GM18498 (cell line): ENCODE results near the gene PIEZO2.
"Not testable (repeated sequence)": the region's sequence is repeated elsewhere in the genome, so short reads cannot be mapped to it uniquely, and the experiment has no call there.

Experiments used
- ATAC-seq: cut with Tn5 transposase; IDR thresholded peaks from one replicate; pipeline ENCODE4 v1.9.1; 2021; ENCODE audit warnings: mild to moderate bottlenecking, moderate library complexity; ENCODE audit not compliant: unreplicated experiment

The PIEZO2 gene

DNA sequence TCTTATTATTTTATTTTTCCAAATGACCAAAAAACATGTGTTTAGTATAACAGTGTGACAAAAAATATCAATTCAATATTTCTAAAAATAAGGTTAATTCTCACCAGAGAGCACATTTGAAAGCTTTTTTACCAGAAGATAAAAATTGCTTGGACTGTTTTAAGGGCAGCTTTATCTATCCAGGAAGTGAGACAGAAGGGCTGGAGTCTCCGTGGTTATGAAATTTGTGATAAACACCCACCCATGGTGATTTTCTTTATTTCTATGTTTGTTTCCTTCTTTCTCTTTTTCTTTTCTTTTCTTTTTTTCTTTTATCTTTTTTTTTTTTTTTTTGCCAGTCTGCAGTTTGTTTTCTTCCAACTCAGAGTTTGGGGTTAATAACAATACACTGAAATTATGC lies 298.5 kb downstream of the PIEZO2 start:
- no peak for ATAC-seq

DNA sequence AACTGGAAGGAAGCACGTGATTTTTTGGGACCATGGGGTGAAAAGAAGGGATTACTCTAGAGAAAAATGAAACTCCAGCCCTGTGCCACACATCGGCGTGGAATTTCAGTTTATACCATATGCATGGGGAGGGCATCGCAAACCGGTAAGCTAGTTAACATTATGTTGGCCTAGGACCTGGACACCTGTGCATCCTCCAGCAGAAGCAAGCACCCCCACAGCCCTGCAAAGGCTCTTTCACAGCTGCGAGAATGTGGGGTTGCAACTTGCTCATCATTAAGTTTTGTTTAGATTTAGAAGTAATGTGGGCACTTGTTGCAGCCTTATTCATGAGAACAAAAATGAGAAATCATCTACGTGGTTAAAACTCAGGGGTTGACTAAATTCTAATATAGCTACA lies 299.2 kb downstream of the PIEZO2 start:
- ATAC-seq: no peak

DNA sequence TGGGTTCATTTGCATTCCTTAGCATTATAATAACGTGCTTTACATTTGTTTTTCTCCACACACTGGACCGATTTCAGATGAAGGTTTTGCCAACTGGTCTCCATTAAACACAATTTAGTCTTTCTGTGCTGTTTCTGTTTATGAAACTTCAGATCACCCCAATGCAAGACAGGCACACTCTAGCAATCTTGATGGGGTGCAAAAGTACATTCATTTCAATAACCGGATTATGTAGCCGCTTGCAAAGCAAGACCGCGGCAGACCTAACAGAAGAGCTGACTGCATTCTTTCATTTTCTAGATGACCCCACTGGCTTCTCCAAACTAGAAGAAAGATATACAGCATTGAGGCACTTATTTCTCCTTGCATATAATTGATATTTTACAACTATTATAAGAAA lies 301.5 kb downstream of the PIEZO2 start:
- no peak for ATAC-seq

DNA sequence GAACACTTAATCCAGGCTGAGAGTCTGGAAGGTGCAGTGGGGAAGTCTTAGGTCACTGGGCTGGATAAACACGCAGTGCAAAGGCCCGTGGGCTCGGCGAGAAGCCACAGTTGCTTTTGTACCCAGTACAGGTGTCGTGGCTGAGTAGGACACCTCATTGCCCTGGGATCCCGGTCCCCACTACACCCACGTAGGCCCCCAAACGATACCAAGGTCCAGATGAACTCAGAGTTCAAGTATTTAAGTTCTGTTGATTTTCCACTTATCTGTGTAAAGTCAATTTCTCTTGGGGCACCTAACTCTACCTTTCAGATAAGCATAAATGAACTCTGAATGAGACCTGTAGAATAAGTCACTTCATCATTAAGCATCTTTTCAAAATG lies 302.0 kb downstream of the PIEZO2 start:
- no peak for ATAC-seq

DNA sequence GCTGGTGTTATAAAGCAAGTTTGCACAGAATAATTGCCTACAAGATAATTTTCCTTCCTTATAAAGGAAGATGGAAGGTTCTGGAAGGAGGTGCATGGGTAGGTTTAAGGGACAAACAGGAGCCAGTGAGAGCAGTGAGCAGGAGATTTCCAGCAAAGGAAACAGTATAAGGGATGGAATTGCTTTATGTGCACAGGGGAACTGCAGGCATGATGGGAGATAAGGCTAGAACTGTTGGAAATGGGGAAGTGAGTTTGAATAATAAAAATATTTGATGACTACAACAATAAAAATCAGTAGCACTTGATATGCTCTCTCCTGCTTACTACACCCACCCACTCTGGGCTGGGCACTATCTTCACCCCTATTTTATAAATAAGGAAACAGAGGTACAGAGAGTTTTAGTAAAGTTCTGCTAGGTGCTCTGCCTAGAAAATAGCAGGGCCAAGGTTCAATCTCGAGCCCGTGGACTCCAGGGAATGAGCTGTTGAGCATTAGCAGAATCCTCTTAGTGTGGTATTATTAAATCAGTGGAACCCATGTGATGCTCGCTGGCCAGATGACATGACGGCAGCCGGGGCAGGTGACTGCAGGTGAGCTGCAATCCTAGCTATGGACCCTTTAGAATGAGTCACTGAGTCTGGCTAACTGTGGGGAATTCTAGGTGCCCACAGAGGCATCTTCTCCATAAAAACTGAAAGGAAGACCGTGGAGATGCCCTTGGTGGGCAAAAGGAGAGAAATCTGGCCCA lies 302.5 kb downstream of the PIEZO2 start:
- ATAC-seq: no peak

DNA sequence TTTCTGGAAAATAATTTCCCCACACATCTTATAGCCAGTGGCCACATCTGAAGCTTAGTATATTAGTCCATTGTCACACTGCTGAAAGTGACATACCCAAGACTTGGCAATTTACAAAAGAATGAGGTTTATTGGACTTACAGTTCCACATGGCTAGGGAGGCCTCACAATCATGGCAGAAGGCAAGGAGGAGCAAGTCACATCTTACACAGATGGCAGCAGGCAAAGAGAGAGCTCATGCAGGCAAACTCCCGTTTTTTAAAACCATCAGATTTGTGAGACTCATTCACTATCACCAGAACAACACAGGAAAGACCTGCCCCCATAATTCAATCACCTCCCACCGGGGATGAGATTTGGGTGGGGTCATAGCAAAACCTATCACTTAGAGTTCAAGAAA lies 303.3 kb downstream of the PIEZO2 start:
- not testable (repeated sequence) for ATAC-seq

DNA sequence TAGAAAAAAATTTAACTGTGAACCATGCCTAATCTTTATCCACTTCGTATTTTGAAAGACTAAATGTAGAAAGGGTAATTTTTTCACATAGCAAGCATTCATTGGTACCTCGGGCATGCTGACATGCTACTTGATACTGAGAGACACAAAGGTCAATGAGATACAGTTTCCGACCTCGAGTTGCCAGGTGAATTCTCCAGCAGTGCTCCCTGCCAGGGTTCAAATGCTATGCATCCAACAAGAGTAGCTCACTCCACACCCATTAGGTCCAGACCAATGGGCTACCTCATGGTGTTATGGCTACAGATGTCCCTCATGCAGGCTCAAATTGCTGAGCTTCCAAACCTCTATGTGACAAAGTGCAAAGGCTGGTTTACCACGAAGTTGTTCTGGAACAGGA lies 305.8 kb downstream of the PIEZO2 start:
- ATAC-seq: no peak

GRCh38 chr18:10842861-10843260 lies 306.5 kb downstream of the PIEZO2 start:
- no peak for ATAC-seq

DNA sequence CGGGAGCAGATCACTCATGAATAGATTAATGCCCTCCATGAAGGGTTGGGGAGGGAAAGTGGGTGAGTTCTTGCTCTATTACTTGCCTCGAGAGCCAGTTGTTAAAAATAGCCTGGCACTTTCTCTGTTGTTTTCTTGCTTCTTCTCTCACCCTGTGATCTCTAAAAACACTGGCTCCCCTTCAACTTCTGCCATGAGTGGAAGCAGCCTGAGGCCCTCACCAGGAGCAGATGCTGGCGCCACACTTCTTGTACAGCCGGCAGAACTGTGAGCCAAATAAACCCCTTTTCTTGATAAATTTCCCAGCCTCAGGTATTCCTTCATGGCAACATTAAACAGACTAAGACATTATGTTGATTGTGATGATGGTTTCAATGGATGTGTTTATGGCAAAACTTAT lies 307.0 kb downstream of the PIEZO2 start:
- ATAC-seq: no peak

- ATAC-seq: no peak
Measured at GRCh38 chr18:10841203-10841602, 308.2 kb downstream of the PIEZO2 start.

DNA sequence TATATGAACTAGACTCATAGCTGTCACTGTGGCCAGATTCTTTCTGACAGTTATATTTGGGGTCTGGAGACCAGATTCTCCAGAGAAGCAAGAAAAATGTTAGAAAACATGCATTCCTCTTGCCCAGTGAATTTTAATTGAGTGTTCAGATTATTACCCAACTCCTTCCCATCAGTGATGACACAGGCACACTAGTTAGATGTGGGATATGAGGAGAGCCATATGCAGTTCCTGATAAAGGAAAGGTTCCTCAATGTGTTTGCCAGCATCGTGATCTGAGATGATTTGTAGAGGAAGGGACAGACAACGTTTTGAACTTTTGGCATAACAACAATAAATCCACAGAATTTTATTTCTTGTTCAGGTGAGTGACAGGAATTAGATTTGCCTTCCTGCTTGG lies 308.6 kb downstream of the PIEZO2 start:
- no peak for ATAC-seq

DNA sequence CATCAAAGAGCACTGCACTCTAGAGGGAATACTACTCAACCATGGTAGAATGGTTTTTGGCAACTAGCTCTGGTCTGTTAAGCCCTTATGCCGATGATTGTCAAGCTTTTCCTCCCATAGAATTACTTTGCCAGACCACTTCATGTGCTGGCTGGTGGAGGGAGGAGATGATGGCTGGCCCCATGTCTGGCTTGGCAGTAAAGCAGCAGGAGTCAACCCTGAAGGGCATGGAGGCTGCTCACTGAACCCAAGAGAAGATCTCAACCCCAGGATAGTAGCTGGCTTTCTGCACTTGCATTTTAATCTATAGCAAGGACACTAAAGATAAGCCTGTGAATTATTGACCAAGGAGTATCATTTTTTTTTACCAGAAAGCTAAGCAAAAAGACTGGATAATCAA lies 309.9 kb downstream of the PIEZO2 start:
- ATAC-seq: no peak

DNA sequence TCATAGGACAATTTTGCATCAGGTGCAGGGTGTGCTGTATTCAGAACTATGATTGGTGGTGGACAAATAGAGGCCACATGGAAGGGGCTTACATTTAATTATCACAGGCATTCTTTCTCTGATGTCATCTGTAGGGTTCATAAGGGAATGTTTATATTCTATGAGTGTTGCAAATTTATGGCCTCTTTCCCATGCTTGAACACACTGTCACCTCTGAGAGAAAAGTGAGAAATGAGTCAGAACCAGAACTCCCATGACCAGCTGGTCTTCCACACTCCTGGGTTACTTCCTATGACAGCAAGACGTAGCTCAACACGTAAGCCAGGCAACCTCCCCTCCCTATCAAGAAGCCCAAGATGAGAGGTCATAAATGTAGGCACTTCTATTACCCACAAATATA lies 310.8 kb downstream of the PIEZO2 start:
- ATAC-seq: peak; percentile 56

DNA sequence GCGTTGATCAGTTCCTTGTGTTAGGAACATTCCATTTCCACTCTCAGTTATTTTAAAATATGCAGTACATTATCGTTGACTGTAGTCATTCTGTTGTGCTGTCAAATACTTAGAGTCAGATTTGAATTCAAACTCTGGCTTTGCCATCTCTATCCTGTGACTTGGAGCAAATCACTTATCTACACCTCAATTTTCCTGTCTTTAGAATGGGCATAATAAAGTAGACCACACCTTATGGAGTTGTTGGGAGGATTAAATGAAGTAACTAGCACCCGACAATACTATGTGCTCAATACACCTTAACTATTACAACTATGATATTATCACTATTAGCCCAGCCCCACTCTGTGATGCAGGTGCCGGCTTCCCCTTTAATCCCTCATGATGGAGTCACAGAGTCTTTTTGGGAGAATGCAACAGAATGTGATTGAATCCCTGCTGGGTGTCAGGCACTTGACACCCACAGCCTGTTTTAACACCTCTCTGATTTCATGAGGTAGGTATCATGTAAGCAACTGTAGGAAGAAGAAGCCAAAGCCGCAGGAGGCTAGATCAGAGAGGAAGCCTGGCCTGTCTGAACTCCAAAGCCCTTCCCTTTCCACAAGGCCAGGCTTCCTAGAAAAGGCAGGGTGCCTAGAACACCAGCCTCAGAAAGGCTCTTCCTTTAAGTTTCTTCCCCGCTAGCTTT lies 315.1 kb downstream of the PIEZO2 start:
- ATAC-seq: no peak

GRCh38 chr18:10833656-10834055 lies 315.7 kb downstream of the PIEZO2 start:
- no peak for ATAC-seq

DNA sequence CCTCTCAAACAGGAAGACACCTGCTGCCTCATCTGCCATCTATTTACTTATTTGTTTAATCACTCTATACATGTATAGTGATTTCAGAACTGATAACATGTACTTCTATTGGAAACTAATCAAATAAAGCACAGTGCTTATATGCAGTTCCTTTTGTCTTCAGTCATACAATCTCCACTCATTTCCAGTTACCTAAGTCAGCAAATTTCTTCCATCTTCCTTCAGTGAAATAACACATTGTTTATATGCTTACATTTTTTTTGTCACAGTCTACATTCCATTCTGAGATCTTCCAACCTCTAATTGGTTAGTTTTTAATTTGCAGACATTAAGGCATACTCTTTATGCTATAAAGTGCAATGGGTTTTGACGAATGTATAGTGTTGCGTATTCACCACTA lies 323.0 kb downstream of the PIEZO2 start:
- ATAC-seq: no peak

- ATAC-seq: no peak
Measured at GRCh38 chr18:10822456-10822855, 326.9 kb downstream of the PIEZO2 start.

DNA sequence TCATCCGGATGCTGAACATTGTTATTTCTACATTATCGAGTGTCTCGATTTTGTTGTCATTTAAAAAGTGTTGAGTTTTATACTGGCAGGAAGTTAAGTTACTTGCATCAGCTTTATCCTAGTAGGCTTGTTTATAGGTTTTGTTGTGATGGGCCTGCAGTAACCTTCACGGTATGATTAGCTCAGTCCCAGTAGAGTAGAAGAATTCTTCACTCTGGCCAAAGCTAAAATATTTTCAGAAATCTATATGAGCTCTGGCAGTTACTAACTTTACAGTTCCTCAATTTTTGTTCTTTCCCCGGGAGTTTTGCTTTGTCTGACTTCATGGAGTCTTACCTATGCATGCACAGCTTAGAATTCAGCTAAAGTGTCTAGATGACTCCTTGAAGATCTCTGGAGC lies 328.7 kb downstream of the PIEZO2 start:
- ATAC-seq: no peak

DNA sequence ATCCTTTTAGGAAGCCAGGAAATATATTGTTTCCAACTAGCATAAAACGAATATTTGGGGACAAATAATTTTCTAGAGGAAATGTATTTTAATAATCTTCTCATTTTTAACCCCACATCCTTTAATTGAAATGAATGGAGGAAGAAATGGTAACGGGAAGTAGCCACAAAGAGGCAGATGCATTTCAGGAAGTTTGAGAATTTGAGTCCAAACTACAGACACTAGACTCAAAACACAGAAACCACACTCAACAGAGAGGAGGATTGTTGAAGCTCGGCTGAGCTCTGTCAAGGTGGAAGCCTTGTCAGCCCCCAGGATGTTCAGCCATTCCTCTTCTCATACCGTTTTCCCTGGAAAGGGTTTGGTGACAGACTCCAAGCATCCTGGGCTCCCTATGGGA lies 335.0 kb downstream of the PIEZO2 start:
- no peak for ATAC-seq

DNA sequence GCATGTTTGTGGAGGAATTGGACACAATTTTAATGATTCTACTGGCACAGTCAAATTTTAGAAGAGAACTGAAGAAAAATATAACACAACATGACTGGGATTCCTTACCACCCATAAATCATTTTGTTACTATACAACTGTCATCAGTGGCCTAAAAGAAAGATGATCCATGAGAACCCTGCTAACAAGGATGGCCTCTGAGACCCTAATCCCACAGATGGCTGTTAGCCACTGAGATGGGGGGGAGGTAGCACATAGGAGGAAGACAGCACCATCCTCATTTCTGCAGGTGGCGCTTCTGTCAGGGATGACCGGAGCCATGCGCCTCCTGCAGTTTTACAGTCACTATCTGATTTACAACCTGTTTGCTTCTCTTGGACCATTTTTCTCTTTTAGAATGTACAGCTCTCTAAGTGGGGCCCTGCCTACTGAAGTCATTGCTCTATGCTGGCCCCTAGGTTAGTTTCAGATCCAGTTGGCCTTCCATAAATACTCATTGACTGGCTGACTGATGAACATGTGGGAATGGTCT lies 343.7 kb downstream of the PIEZO2 start:
- ATAC-seq: no peak

DNA sequence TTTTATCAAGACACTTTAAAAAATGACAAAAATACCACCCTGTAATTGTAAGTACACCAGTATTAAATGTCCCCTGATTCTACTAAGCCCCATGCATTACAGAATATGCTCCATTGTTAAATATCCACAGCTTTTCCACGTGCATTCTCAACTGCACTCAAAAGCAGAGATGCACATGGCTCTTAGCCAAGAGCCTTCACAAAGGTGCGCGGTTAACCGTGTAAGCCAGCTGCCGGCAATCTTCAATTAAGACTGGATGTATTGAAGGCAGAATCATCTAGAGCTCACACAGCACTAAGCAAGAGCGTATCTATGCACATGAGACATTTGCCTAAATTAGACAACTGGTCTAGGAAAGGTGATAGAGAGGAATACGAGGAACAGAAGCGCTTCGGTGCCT lies 345.2 kb downstream of the PIEZO2 start:
- no peak for ATAC-seq

DNA sequence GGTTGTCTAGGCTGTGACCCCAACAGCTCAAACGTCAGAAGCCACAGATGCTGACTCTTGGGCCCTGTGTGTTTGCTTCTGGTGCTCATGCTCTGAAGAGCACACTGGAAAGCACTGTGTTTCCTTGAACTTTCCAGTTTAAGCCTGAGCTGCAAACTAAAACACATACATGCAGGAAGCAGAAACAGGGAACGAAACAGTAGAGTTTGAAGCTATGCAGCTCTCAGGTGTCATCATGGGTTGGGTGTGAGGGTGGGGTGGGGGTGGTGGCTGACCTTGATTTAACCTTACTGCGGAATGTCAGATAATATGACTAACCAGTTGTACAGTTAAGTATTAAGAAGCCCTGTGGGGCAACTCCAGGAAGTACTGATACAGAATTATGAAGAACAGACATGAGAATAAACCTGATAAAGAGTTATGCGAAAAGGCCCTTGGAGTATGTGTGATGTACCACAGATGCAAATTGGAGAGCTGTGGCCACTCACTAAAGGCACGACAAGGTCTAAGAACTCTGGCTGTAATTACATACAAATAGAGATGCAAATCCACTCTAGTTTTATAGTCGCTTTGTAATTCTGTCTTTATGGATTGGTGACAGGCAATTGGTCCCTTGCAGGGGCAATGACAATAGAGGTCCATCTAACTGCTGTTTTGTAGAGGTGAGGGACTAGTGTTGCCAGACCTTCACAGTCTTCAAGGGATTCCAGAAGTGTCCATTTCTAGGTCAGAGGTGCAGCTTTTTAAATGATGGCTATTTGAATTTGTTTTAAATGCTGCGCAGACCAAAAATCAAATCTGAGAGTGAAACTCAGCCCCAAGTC lies 350.4 kb downstream of the PIEZO2 start:
- ATAC-seq: no peak
